ENCODE results near the gene SHCBP1. TPM values are rescaled to one million over a fixed set of nuclear protein-coding genes. Genes with fewer than 3 reads are reported as not detected.

The SHCBP1 gene
- total and polyA plus RNA-seq, 10 of the 15 experiments (the other 5 are each of a cell fraction or from before 2014, with no cell fraction given): 9.5 to 73.3 (median 30.2) TPM

DNA sequence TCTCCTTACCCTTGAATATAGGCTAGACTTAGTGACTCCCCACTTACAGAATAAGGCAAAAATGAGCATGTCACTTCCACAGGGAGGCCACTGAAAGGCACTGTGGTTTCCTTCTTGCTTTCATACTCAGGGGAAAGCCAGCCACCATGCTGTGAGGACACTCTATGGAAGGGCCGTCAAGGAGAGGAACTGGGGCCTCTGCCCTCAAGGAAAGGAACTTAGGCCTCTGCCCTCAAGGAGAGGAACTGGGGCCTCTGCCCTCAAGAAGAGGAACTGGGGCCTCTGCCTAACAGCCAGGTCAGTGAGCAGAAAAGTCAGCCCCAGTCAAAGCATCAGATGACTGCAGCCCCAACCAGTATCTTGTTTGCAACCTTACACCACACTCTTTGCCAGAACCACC, 37.7 kb upstream of the SHCBP1 start:
- peaks cover 4 to 21% of the 10 kb centered on the region in 2 experiments for H3K36me3 ChIP-seq (ENCODE audit: control insufficient read depth in 2 of 2, insufficient read depth in 2 of 2, low read length in 1 of 2)
- intact Hi-C loops (cut with micrococcal nuclease; ENCODE audit: unreplicated experiment) (no loop called here), in situ Hi-C loops (cut with MboI) (no loop called here)
- no peak overlapping the region for H3K9ac ChIP-seq (ENCODE audit: control insufficient read depth, insufficient read depth, low read length)
- DNase-seq (ENCODE audit: low read depth, low spot score): peak; percentile 76
- peak overlapping the region; percentile 57 for H3K27ac ChIP-seq (ENCODE audit: control insufficient read depth, insufficient read depth)
- H2AFZ ChIP-seq (ENCODE audit: control insufficient read depth, low read depth, low read length): no peak overlapping the region
- no peaks in the 10 kb centered on the region for H4K20me1 ChIP-seq (ENCODE audit: control insufficient read depth, insufficient read depth)
- peak; percentile 98 for ATAC-seq
- H3K4me1 ChIP-seq (ENCODE audit: control insufficient read depth, insufficient read depth, low read length): peaks cover 20% of the 10 kb centered on the region
- TSS peak; percentile 30 for BruUV-seq (replicated peaks)
- no peaks in the 10 kb centered on the region for H3K27me3 ChIP-seq (replicated peaks in 1 of 2; ENCODE audit: control insufficient read depth in 2 of 2, insufficient read depth in 2 of 2, low read length in 1 of 2)
- H3K79me2 ChIP-seq (ENCODE audit: control insufficient read depth, insufficient read depth, low read length): no peaks in the 10 kb centered on the region
- ChIA-PET RAD21 (ENCODE audit: unreplicated experiment) (interaction anchor here (1.0 to 1.3 kb wide), 3 partner anchors 26 to 195 kb away, joined by 3 to 4 read pairs (median 3); no protein-coding TSS in a partner anchor), SMC1A (ENCODE audit: uncharacterized antibody, unreplicated experiment) (interaction anchor here (0.9 to 1.6 kb wide), 4 partner anchors 11 to 142 kb away, joined by 3 to 7 read pairs (median 4); no protein-coding TSS in a partner anchor), CTCF (interaction anchor here (1.8 kb wide), 1 partner anchor 195 kb away, joined by 4 read pairs; no protein-coding TSS in a partner anchor), POLR2A (interaction anchor here (0.6 to 1.3 kb wide), 4 partner anchors 8 to 1575 kb away, joined by 3 to 9 read pairs (median 3); no protein-coding TSS in a partner anchor)
- 0% methylated on average over 1 of the region's 1 CpG for WGBS (ENCODE audit: insufficient coverage, insufficient replicate concordance, low lambda C conversion rate, missing lambda C conversion rate)
- H3K9me3 ChIP-seq (replicated peaks; ENCODE audit: control insufficient read depth, insufficient read depth, low read length): no peaks in the 10 kb centered on the region
- FAIRE-seq: peak; percentile 88
- peak overlapping the region; percentile 60 for H3K4me2 ChIP-seq (ENCODE audit: control insufficient read depth, insufficient read depth)
- H3K4me3 ChIP-seq: no peak overlapping the region
- TF ChIP-seq RBBP5 (conservative IDR thresholded peaks at IDR 0.05): no peak
- no peak for TF ChIP-seq GABPA (IDR thresholded peaks at IDR 0.05; ENCODE audit: low read depth)
- TF ChIP-seq NBN (IDR thresholded peaks at IDR 0.05): no peak
- no peak for TF ChIP-seq ZNF274 (IDR thresholded peaks at IDR 0.05; ENCODE audit: insufficient read depth, insufficient read length)
- TF ChIP-seq POLR2A (IDR thresholded peaks at IDR 0.05; ENCODE audit: low read depth, low read length): no peak
- peak in 1 of 3 experiments; percentile 18; a peak in 2 of 6 replicates for TF ChIP-seq CTCF (IDR thresholded peaks at IDR 0.05 in 2 of 3, conservative IDR thresholded peaks at IDR 0.05 in 1 of 3; ENCODE audit: control insufficient read depth in 2 of 3, extremely low read depth in 1 of 3, insufficient read depth in 1 of 3, low read depth in 3 of 3, low read length in 3 of 3)
- TF ChIP-seq TCF12 (IDR thresholded peaks at IDR 0.05; ENCODE audit: low read depth, low read length): no peak
- TF ChIP-seq NR2C1 (IDR thresholded peaks at IDR 0.05): no peak
- 0 out of 2 replicates have a peak, but pooled peaks have one; percentile 41 for TF ChIP-seq CBFB (IDR thresholded peaks at IDR 0.05; ENCODE audit: low read depth)
- TF ChIP-seq HDGF (IDR thresholded peaks at IDR 0.05): no peak
- TF ChIP-seq STAT3 (IDR thresholded peaks at IDR 0.05; ENCODE audit: low read depth, low read length): no peak
- no peak for TF ChIP-seq NFYA (IDR thresholded peaks at IDR 0.05; ENCODE audit: borderline replicate concordance, low read depth, low read length)
- TF ChIP-seq, protein P1, sequence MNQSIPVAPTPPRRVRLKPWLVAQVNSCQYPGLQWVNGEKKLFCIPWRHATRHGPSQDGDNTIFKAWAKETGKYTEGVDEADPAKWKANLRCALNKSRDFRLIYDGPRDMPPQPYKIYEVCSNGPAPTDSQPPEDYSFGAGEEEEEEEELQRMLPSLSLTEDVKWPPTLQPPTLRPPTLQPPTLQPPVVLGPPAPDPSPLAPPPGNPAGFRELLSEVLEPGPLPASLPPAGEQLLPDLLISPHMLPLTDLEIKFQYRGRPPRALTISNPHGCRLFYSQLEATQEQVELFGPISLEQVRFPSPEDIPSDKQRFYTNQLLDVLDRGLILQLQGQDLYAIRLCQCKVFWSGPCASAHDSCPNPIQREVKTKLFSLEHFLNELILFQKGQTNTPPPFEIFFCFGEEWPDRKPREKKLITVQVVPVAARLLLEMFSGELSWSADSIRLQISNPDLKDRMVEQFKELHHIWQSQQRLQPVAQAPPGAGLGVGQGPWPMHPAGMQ (IDR thresholded peaks at IDR 0.05; ENCODE audit: borderline replicate concordance): no peak
- TF ChIP-seq CHD1 (IDR thresholded peaks at IDR 0.05; ENCODE audit: low read depth, low read length): no peak
- TF ChIP-seq ZBTB4 (CRISPR knock-in tag; IDR thresholded peaks at IDR 0.05): no peak
- no peak for TF ChIP-seq RFX5 (IDR thresholded peaks at IDR 0.05; ENCODE audit: low read depth, low read length)
- no peak for TF ChIP-seq EP300 (IDR thresholded peaks at IDR 0.05; ENCODE audit: borderline replicate concordance in 1 of 2, control insufficient read depth in 1 of 2, low read depth in 2 of 2, low read length in 2 of 2)
- no peak for TF ChIP-seq TCF7 (IDR thresholded peaks at IDR 0.05; ENCODE audit: borderline replicate concordance)
